Activated naive CD4-positive, alpha-beta T cell treated with anti-CD3 and anti-CD28 coated beads, Interleukin-2, amount 50 U/mL, for 72 hours (primary cell): ENCODE data around the gene STX4. TPM values are rescaled to one million over a fixed set of nuclear protein-coding genes. Genes with fewer than 3 reads are reported as not detected.

ENCODE experiments used
- ATAC-seq, 2 donors: fragments of 150-1000 bp; cut with Tn5 transposase; 2 replicates each; pipeline ENCODE4 v1.10.0; 2021; ENCODE audit warnings: mild to moderate bottlenecking in 2 of 2, moderate library complexity in 2 of 2
- DNase-seq, 2 donors: peaks; one replicate each; pipeline ENCODE4 v3.0.0; 2021 to 2022; ENCODE audit warnings: low spot score in 2 of 2
- H3K27ac Mint-ChIP-seq, 2 donors: one replicate each; pipeline ENCODE4 v1.8.0; 2022; ENCODE audit warnings: mild to moderate bottlenecking in 2 of 2, mixed read lengths in 2 of 2
- H3K36me3 Mint-ChIP-seq, 2 donors: one replicate each; pipeline ENCODE4 v1.8.0; 2022; ENCODE audit warnings: mixed read lengths in 2 of 2
- H3K9me3 Mint-ChIP-seq, 2 donors: one replicate each; pipeline ENCODE4 v1.8.0; 2022; ENCODE audit warnings: mixed read lengths in 2 of 2
- total RNA-seq, 2 donors: library from RNA; stranded (reverse); gene quantifications; one replicate each; pipeline ENCODE4 v1.2.3, GENCODE V29; 2022

STX4 gene
- total RNA-seq, 2 donors from 2014 or later: 63.4 to 66.1 TPM

DNA sequence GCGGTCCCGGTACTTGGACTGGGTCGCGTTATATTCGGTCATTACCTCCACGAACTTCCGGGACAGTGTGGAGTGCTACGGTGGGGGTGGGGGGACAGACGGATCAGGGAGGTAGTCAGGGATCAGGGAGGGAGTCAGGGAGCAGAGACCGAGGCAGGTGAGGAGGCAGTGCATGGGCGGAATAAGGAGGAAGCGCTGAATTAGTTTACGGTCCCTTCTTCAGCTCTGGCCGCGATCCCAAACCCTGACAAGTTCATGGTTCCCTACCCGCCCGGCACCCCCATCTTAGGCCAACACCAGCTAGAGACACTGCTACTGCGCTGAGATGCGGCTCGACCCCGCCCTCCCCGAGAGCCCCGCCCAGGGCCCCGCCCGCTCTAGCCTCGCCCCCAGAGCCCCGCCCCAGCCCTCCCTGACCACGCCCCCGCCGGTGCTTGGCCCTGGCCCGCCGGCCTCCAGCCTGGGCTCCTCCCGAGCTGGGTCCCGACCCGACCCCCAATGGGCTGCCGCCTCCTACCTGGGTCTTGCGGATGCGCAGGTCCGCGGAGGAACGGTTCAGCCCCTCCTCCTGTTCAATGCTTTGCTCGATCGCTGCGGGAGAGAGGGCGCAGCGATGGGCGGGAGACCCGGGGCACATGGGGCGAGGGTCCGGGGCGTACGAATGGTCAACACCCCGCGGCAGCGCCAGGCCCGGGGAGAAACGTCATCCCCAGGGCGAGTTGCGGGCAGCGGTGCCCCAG, 36.2 kb upstream of the STX4 start:
- H3K27ac Mint-ChIP-seq: peak overlapping the region in 1 of 2 donors; percentile 85
- no peaks in the 10 kb centered on the region for H3K9me3 Mint-ChIP-seq
- DNase-seq (peak; percentile 66 to 77), ATAC-seq (peak; percentile 79 to 92)
- no peaks in the 10 kb centered on the region for H3K36me3 Mint-ChIP-seq

DNA sequence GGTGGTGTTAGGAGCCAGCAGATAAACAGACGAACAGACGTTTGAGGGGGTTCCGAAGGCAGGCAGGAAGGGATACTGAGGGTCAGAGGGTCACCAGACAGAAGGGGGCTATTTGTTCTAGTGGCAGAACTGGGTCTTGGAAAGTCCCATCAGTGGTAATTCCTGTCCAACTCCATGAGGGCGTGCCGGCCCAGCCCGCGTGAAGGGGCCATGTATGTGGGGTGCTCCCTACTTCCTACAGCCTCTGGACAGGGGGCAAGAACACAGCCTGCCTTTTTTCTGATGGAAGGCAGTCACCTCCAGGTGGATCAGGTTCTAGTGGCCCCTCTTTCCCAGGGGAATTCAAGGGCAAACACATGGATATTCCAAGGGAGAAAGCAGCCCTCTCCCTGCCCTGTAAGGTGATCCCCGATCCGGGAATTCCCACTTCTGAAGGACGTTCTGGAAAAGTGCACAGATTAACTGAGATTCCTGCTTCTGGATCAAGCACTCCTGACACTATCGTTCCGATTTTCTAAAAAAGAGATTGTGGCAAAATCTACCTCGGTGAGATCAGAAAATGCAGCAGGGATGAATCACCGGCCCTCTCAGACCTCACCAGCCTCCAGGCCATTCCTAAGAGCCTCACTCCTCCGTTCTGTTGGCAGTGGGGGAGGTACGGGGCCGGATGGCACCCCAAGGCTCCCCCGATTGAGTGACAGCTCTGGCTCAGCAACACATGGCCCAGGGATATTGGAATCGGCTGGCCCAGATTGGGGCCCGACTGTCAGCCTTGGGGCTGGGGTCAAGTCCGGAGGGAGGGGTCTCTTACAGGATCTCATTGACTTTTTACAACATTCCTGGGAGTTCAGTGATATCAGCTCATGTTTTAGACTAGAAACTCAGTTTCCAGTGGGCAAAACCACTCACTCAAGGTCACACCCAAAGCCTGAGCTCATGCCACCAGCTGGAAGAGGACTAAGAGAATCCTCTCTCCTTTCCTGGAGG, 35.3 kb upstream of the STX4 start:
- no peak for ATAC-seq

DNA sequence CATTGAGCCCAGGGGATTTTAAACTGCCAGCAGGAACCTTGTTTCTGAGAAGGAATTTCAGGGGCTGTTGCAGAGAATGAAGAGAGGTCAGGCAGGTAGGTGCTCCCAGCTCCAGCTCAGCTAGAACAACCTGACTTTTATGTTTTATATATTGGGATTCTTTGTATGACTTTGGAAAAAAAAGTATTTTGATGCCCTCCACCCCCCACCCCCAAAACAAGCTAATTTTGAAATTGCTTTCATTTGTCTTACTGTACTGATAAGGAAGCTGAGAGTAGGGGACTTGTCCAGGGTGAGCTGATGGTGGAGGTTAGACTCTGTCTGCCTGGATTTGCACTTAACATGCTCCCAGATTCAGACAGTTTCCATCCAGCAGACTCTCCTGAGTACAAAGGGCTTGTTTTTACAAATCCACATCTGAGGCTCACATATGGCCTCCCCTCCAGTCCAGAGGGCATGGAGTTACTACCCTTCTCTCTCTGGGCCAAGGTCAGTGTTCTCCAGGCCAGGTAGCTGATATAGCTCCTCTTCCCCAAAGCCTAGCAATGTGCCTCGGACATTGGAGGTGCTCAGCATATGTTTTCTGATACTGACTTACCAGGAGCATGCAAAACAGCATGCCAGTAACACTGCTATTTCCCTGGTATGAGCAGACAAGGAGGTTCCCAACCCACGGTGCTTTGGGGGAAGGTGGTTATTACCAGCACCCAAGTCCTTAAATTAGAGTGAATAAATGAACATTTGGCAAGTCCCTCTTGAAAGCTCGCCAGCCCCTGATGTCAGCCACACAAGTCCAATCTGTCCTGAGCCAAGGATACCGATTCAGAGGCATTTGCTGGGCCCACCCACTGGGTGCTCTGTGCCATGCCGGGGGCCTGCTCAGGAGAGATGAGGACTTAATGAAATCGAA, 34.3 kb upstream of the STX4 start:
- DNase-seq: no peak
- Mint-ChIP-seq H3K9me3 (no peaks in the 10 kb centered on the region), H3K36me3 (no peaks in the 10 kb centered on the region), H3K27ac (no peak overlapping the region)
- ATAC-seq: no peak

More for the DNA sequence above, 35.3 kb upstream of the STX4 start:
- no peak overlapping the region for H3K27ac Mint-ChIP-seq
- no peaks in the 10 kb centered on the region for H3K36me3 Mint-ChIP-seq
- H3K9me3 Mint-ChIP-seq: no peaks in the 10 kb centered on the region
- no peak for DNase-seq

- Mint-ChIP-seq H3K27ac (no peak overlapping the region), H3K9me3 (no peaks in the 10 kb centered on the region), H3K36me3 (no peaks in the 10 kb centered on the region)
- ATAC-seq (no peak), DNase-seq (no peak)
Measured at GRCh38 chr16:31000671-31001382, 32.5 kb upstream of the STX4 start.

GRCh38 chr16:31001507-31002249, 31.7 kb upstream of the STX4 start:
- Mint-ChIP-seq H3K9me3 (no peaks in the 10 kb centered on the region), H3K27ac (no peak overlapping the region), H3K36me3 (no peaks in the 10 kb centered on the region)
- no peak for DNase-seq
- no peak for ATAC-seq

DNA sequence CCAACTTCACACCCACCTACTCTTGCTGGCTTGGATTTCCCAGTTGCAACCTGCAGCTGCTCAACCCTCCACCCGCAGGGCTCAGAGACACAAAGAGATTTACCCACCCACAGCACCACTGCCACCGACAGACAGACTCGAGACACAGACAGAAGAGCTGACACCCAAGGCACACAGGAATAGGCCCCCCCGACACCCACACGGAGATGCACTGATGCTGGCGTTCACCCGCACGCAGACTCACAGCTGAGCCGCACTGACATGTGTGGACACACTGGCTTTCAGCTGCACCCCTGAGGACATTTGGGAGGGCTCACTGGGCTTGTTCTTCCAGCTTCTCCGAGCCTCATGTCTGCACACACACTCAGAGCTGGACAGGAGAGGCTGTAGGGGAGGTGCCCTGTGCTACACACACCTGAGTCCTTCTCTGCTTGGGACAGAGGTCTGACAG, 31.1 kb upstream of the STX4 start:
- DNase-seq: no peak
- ATAC-seq: no peak
- H3K27ac Mint-ChIP-seq: no peak overlapping the region

GRCh38 chr16:31002862-31003341, 30.5 kb upstream of the STX4 start:
- H3K27ac Mint-ChIP-seq: peak overlapping the region in 1 of 2 donors; percentile 56
- no peaks in the 10 kb centered on the region for H3K9me3 Mint-ChIP-seq
- DNase-seq (no peak), ATAC-seq (no peak)
- no peaks in the 10 kb centered on the region for H3K36me3 Mint-ChIP-seq

More for the DNA sequence above, 31.1 kb upstream of the STX4 start:
- Mint-ChIP-seq H3K36me3 (no peaks in the 10 kb centered on the region), H3K9me3 (no peaks in the 10 kb centered on the region)

GRCh38 chr16:31003744-31004143, 29.6 kb upstream of the STX4 start:
- DNase-seq (no peak), ATAC-seq (no peak)
- Mint-ChIP-seq H3K9me3 (no peaks in the 10 kb centered on the region), H3K27ac (peak overlapping the region in 1 of 2 donors; percentile 56), H3K36me3 (no peaks in the 10 kb centered on the region)

DNA sequence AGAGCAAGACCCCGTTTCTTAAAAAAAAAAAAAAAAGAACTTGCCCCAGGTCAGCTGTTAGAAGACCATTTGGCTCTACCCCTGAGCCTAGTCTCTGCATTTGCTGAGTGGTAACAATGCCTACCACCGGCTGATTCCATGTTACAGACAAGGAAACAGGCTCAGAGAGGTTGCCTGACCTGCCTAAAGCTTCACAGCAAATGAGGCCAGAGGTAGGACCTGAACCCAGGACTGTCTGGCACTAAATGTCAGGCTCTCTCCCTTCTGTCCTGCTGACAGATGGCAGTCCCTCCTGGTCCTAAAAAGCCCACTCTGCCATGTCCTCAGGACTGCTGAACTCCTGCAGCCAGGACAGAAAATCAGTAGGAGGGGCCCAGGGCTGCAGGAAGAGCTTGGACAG, 28.7 kb upstream of the STX4 start:
- Mint-ChIP-seq H3K36me3 (no peaks in the 10 kb centered on the region), H3K9me3 (no peaks in the 10 kb centered on the region)

DNA sequence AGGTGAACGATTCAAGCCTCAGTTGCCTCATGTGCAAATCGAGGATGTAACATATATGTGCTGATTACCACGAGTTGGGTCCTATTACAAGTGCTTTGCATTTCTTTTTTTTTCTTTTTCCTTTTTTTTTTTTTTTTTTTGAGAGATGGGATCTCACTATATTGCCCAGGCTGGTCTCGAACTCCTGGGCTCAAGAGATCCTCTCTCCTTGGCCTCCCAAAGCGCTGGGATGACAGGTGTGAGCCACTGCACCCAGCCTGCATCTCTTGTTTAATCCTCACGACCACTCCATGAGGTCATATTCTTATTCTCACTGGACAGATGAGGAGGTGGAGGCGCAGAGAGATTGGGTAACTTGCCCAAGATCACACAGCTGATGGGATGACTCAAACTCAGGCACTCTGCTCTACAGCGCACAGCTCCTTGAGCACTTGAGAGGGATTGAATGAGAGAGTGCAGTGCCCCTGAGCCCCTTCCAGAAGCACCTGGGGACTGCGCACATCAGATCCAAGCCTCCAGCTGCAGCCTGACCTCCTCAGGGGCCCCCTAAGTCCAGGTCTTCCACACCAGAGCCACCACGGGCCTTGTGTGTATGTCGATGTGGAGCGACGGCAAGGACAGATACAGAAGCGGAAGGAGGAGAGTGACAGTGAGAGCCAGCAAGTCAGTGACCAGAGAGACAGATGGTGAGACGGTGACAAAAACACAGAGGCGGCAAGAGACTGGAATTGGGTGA, 27.8 kb upstream of the STX4 start:
- H3K9me3 Mint-ChIP-seq: no peaks in the 10 kb centered on the region
- ATAC-seq: peak; percentile 27 to 42
- peak overlapping the region in 1 of 2 donors; percentile 69 for H3K27ac Mint-ChIP-seq
- no peak for DNase-seq
- no peaks in the 10 kb centered on the region for H3K36me3 Mint-ChIP-seq

More for the DNA sequence above, 28.7 kb upstream of the STX4 start:
- ATAC-seq: no peak
- H3K27ac Mint-ChIP-seq: no peak overlapping the region
- no peak for DNase-seq

- ATAC-seq: no peak
- no peak overlapping the region for H3K27ac Mint-ChIP-seq
Measured at GRCh38 chr16:31006086-31006385, 27.3 kb upstream of the STX4 start.

GRCh38 chr16:31006589-31006988, 26.8 kb upstream of the STX4 start:
- no peak for ATAC-seq
- no peaks in the 10 kb centered on the region for H3K36me3 Mint-ChIP-seq

More at GRCh38 chr16:31006086-31006385, 27.3 kb upstream of the STX4 start:
- H3K9me3 Mint-ChIP-seq: no peaks in the 10 kb centered on the region
- H3K36me3 Mint-ChIP-seq: no peaks in the 10 kb centered on the region
- DNase-seq: no peak

DNA sequence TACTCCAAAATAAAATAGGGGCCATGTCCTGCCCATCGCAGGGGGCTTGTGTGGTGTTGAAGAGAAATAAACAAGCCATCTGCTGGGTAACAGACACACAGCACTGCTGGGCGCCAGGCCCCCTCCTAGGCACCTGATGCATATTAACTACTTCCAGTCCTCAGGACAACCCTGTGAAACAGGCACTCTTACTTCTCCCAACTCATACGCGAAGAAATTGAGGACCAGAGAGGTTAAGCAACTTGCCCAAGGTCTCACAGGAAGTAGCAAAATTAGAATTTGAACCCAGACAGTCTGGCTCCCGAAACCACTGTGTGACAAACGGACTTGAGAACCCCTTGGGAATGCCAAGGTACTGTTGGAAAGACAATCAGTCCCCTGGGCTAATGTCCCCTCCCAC, 25.7 kb upstream of the STX4 start:
- ATAC-seq: no peak
- no peaks in the 10 kb centered on the region for H3K36me3 Mint-ChIP-seq

More at GRCh38 chr16:31006589-31006988, 26.8 kb upstream of the STX4 start:
- no peak for DNase-seq
- Mint-ChIP-seq H3K27ac (no peak overlapping the region), H3K9me3 (no peaks in the 10 kb centered on the region)

GRCh38 chr16:31008149-31008548, 25.2 kb upstream of the STX4 start:
- Mint-ChIP-seq H3K36me3 (no peaks in the 10 kb centered on the region), H3K9me3 (no peaks in the 10 kb centered on the region), H3K27ac (no peak overlapping the region)
- ATAC-seq: no peak
- no peak for DNase-seq

More for the DNA sequence above, 25.7 kb upstream of the STX4 start:
- Mint-ChIP-seq H3K27ac (no peak overlapping the region), H3K9me3 (no peaks in the 10 kb centered on the region)
- DNase-seq: no peak

DNA sequence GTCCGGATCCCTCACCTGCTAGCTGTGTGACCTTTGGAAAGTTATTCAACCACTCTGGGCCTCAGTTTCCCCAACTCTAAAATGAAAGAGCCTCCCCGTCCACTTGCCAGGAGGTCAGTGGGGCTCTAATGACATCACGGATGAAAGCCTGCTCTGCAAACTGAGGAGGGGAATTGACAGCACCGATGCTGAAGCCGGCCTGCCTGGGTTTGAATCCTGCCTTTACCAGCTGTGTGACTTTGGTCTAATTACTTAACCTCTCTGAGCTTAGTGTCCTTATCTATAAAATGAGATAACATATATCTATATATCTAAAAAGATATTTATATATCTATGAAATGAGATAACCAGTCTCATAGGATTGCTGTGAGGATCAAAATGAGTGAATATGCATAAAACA, 24.8 kb upstream of the STX4 start:
- Mint-ChIP-seq H3K9me3 (no peaks in the 10 kb centered on the region), H3K36me3 (no peaks in the 10 kb centered on the region), H3K27ac (no peak overlapping the region)
- DNase-seq (no peak), ATAC-seq (no peak)
